Progenitor cell of endocrine pancreas (in vitro differentiated cells): Measurements from ENCODE around the gene JPH3. TPM values are rescaled to one million over a fixed set of nuclear protein-coding genes. Genes with fewer than 3 reads are reported as not detected.

Experiments
- DNase-seq: peaks from one replicate; pipeline ENCODE4 v3.0.0; 2021; ENCODE audit warnings: low spot score; ENCODE audit not compliant: unreplicated experiment
- H3K27ac Mint-ChIP-seq: 2 replicates; pipeline ENCODE4 v1.8.0; 2021; ENCODE audit warnings: mild to moderate bottlenecking, moderate library complexity, mixed read lengths
- H3K27me3 Mint-ChIP-seq: 2 replicates; pipeline ENCODE4 v1.8.0; 2021; ENCODE audit warnings: mixed read lengths
- H3K36me3 Mint-ChIP-seq: 2 replicates; pipeline ENCODE4 v1.8.0; 2022; ENCODE audit warnings: mixed read lengths; ENCODE audit not compliant: insufficient read depth
- H3K4me1 Mint-ChIP-seq: 2 replicates; pipeline ENCODE4 v1.8.0; 2021; ENCODE audit warnings: low read depth, mixed read lengths
- H3K4me3 Mint-ChIP-seq: 2 replicates; pipeline ENCODE4 v1.8.0; 2021; ENCODE audit warnings: low read depth, mild to moderate bottlenecking, moderate library complexity, mixed read lengths
- H3K9me3 Mint-ChIP-seq: 2 replicates; pipeline ENCODE4 v1.8.0; 2021; ENCODE audit warnings: low read depth, mixed read lengths
- total RNA-seq: library from RNA; stranded (reverse); gene quantifications from 2 replicates; pipeline ENCODE4 v1.2.1, GENCODE V29; 2021
- TF ChIP-seq, protein P1 (sequence below): fragments of 200-600 bp; sonication (generic); IDR thresholded peaks from one replicate; pipeline ENCODE4 v1.5.0; 2021; ENCODE audit warnings: antibody characterized with exemption, mild to moderate bottlenecking; ENCODE audit not compliant: unreplicated experiment

Gene JPH3
- total RNA-seq, 1 donor from 2014 or later, result 26.4 TPM

DNA sequence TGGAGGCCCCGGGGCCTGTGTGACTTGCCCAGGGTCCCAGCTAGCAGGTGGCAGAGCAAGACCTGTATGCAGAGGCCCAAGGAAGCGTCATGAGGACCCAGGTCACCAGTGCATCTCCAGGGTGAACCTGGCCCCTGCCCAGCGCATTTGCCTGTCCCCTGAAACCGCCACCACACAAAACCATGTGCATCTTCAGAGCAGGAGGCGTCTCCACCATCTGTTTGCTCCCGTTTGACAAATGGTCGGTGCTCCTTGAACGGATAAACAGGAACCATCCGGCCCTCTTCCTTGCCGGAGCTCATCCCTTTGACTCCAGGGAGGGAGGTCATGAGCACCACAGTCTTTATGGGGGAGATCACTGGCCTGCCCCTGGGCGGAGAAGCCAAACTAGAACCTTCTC, 62.5 kb downstream of the JPH3 start:
- H3K36me3 Mint-ChIP-seq, result no peaks in the 10 kb centered on the region
- TF ChIP-seq, protein P1, sequence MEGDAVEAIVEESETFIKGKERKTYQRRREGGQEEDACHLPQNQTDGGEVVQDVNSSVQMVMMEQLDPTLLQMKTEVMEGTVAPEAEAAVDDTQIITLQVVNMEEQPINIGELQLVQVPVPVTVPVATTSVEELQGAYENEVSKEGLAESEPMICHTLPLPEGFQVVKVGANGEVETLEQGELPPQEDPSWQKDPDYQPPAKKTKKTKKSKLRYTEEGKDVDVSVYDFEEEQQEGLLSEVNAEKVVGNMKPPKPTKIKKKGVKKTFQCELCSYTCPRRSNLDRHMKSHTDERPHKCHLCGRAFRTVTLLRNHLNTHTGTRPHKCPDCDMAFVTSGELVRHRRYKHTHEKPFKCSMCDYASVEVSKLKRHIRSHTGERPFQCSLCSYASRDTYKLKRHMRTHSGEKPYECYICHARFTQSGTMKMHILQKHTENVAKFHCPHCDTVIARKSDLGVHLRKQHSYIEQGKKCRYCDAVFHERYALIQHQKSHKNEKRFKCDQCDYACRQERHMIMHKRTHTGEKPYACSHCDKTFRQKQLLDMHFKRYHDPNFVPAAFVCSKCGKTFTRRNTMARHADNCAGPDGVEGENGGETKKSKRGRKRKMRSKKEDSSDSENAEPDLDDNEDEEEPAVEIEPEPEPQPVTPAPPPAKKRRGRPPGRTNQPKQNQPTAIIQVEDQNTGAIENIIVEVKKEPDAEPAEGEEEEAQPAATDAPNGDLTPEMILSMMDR, result no peak
- no peak overlapping the region for H3K4me3 Mint-ChIP-seq
- no peak for DNase-seq
- no peaks in the 10 kb centered on the region for H3K4me1 Mint-ChIP-seq
- H3K27ac Mint-ChIP-seq, result no peak overlapping the region
- no peaks in the 10 kb centered on the region for H3K9me3 Mint-ChIP-seq
- H3K27me3 Mint-ChIP-seq, result no peaks in the 10 kb centered on the region

DNA sequence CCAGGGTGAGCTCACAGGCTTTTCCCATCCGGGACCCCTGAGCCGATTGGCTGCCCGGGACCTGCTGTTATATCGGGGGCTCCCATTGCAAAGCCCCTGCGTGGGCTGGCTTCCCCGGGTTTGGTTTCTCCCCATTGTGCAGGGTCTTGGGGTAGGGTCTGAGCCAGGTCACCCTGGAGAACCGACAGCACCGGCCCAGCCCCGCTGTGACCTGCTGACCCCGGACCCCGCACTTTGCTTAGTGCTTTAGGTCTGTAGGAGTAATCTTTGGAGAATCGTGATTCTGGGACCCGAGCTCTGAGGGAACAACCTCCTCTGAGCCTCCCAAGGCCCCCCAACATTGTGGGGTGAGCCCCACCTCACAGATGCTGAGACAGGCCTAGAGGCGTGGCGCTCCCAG, 62.9 kb downstream of the JPH3 start:
- no peaks in the 10 kb centered on the region for H3K9me3 Mint-ChIP-seq
- DNase-seq, result no peak
- H3K36me3 Mint-ChIP-seq, result no peaks in the 10 kb centered on the region
- no peaks in the 10 kb centered on the region for H3K27me3 Mint-ChIP-seq
- H3K4me1 Mint-ChIP-seq, result no peaks in the 10 kb centered on the region
- TF ChIP-seq, protein P1, result no peak
- H3K4me3 Mint-ChIP-seq, result no peak overlapping the region
- H3K27ac Mint-ChIP-seq, result no peak overlapping the region

- TF ChIP-seq, protein P1, result no peak
- Mint-ChIP-seq H3K27ac (no peak overlapping the region), H3K36me3 (no peaks in the 10 kb centered on the region), H3K27me3 (no peaks in the 10 kb centered on the region), H3K4me3 (no peak overlapping the region), H3K4me1 (no peaks in the 10 kb centered on the region), H3K9me3 (no peaks in the 10 kb centered on the region)
- DNase-seq, result no peak
These were observed 64.6 kb downstream of the JPH3 start for GRCh38 chr16:87666919-87667318.

GRCh38 chr16:87667443-87667842, 65.1 kb downstream of the JPH3 start:
- no peaks in the 10 kb centered on the region for H3K9me3 Mint-ChIP-seq
- no peak overlapping the region for H3K4me3 Mint-ChIP-seq
- no peak overlapping the region for H3K27ac Mint-ChIP-seq
- DNase-seq, result no peak
- no peaks in the 10 kb centered on the region for H3K36me3 Mint-ChIP-seq
- H3K27me3 Mint-ChIP-seq, result no peaks in the 10 kb centered on the region
- TF ChIP-seq, protein P1, result no peak
- H3K4me1 Mint-ChIP-seq, result no peaks in the 10 kb centered on the region

GRCh38 chr16:87667946-87668345, 65.6 kb downstream of the JPH3 start:
- H3K27ac Mint-ChIP-seq, result no peak overlapping the region
- H3K4me1 Mint-ChIP-seq, result no peaks in the 10 kb centered on the region
- no peaks in the 10 kb centered on the region for H3K27me3 Mint-ChIP-seq

More at GRCh38 chr16:87667946-87668345, 65.6 kb downstream of the JPH3 start:
- Mint-ChIP-seq H3K4me3 (no peak overlapping the region), H3K36me3 (no peaks in the 10 kb centered on the region), H3K9me3 (no peaks in the 10 kb centered on the region)
- no peak for DNase-seq
- TF ChIP-seq, protein P1, result no peak
